Caco-2 (cell line): ENCODE data around the gene CADPS. TPM values are rescaled to one million over a fixed set of nuclear protein-coding genes. Genes with fewer than 3 reads are reported as not detected.

Experiments used
- BruUV-seq: library from RNA; stranded (reverse); fragments of 400-500 nt; replicated peaks from 2 replicates; lab custom pipeline; 2021; lab: Mats Ljungman, UMichigan
- CTCF ChIA-PET: fragments of 300-600 bp; sonication (Branson Sonifier 250); formaldehyde crosslinking; loops from one replicate; lab custom pipeline; 2022; ENCODE audit warnings: antibody characterized with exemption; lab: Charles Lee
- POLR2A ChIA-PET: fragments of 300-600 bp; sonication (Branson Sonifier 250); formaldehyde crosslinking; loops from one replicate; lab custom pipeline; 2022; ENCODE audit warnings: antibody characterized with exemption; lab: Charles Lee
- DNase-seq, 2 experiments: peaks; one replicate each; pipeline versions ENCODE4 v3.0.0 to v3.0.0-alpha.2; 2020 to 2022
- H3K27me3 ChIP-seq: replicated peaks from 2 replicates; pipeline ENCODE4 v1.6.0; 2011; ENCODE audit warnings: low read length; ENCODE audit not compliant: control insufficient read depth, insufficient read depth
- H3K36me3 ChIP-seq: 2 replicates; pipeline ENCODE4 v1.5.1; 2011; ENCODE audit warnings: low read length; ENCODE audit not compliant: control insufficient read depth, insufficient read depth
- H3K4me1 ChIP-seq: fragments of 250-450 bp; sonication (Bioruptor Pico); 2 replicates; pipeline ENCODE4 v1.5.1; 2020; ENCODE audit warnings: mild to moderate bottlenecking
- H3K4me3 ChIP-seq: 2 replicates; pipeline ENCODE4 v1.5.1; 2011; ENCODE audit warnings: low read depth, mild to moderate bottlenecking, control low read depth, low read length
- H3K9me3 ChIP-seq: fragments of 250-450 bp; sonication (Bioruptor Pico); 2 replicates; pipeline ENCODE4 v1.5.1; 2020; ENCODE audit warnings: mild to moderate bottlenecking, moderate library complexity
- H3K27ac Mint-ChIP-seq: one replicate; pipeline ENCODE4 v1.8.0; 2022; ENCODE audit warnings: mixed read lengths; ENCODE audit not compliant: unreplicated experiment
- H3K27me3 Mint-ChIP-seq: one replicate; pipeline ENCODE4 v1.8.0; 2022; ENCODE audit warnings: mixed read lengths; ENCODE audit not compliant: insufficient read depth, unreplicated experiment
- H3K36me3 Mint-ChIP-seq: one replicate; pipeline ENCODE4 v1.8.0; 2022; ENCODE audit warnings: mild to moderate bottlenecking, mixed read lengths; ENCODE audit not compliant: insufficient read depth, unreplicated experiment
- H3K4me1 Mint-ChIP-seq: one replicate; pipeline ENCODE4 v1.8.0; 2022; ENCODE audit warnings: low read depth, mixed read lengths; ENCODE audit not compliant: unreplicated experiment
- H3K4me3 Mint-ChIP-seq: one replicate; pipeline ENCODE4 v1.8.0; 2022; ENCODE audit warnings: mild to moderate bottlenecking, moderate library complexity, mixed read lengths; ENCODE audit not compliant: unreplicated experiment
- H3K9me3 Mint-ChIP-seq: one replicate; pipeline ENCODE4 v1.8.0; 2022; ENCODE audit warnings: mixed read lengths; ENCODE audit not compliant: unreplicated experiment
- intact Hi-C: fragments of 100-400 bp; cut with micrococcal nuclease; formaldehyde crosslinking; loops from one replicate; pipeline ENCODE4 v1.10.0; 2022; ENCODE audit not compliant: unreplicated experiment
- total RNA-seq: library from RNA; stranded (reverse); gene quantifications from 2 replicates; pipeline ENCODE4 v1.2.3, GENCODE V29; 2022
- TF ChIP-seq, protein P1 (sequence below), 2 experiments: fragments of 200-600 bp in 1 of 2; IDR thresholded peaks; 1 replicate in 1 of 2; 2 replicates in 1 of 2; pipeline versions ENCODE4 v1.5.1 to v1.8.0; 2011 to 2022; ENCODE audit warnings: antibody characterized with exemption in 1 of 2, control low read depth in 1 of 2, inconsistent platforms in 1 of 2, low read depth in 1 of 2, low read length in 1 of 2, mild to moderate bottlenecking in 1 of 2, moderate library complexity in 1 of 2; ENCODE audit not compliant: insufficient read depth in 1 of 2, severe bottlenecking in 1 of 2, unreplicated experiment in 1 of 2

The CADPS gene
- total RNA-seq, 1 experiment from 2014 or later = not detected

DNA sequence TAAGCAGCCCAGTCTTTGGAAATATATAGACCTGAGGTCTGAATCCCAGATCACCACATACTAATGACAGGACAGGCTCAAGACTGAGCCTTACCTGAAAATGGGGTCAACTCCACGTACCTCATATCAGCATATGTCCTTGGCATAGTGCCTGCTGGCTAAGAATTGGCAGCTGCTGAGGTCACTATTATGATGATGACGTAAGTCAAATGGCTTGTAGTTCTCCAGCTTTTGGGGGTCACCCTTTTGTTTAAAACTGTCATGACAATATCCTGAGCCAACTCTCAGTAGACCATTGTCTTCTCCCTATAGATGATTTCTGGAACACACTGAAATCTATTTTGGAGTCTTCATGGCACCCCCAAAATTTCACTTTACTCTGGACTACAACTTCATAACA, 16.8 kb upstream of the CADPS start:
- BruUV-seq = no TSS peak
- TF ChIP-seq, protein P1, sequence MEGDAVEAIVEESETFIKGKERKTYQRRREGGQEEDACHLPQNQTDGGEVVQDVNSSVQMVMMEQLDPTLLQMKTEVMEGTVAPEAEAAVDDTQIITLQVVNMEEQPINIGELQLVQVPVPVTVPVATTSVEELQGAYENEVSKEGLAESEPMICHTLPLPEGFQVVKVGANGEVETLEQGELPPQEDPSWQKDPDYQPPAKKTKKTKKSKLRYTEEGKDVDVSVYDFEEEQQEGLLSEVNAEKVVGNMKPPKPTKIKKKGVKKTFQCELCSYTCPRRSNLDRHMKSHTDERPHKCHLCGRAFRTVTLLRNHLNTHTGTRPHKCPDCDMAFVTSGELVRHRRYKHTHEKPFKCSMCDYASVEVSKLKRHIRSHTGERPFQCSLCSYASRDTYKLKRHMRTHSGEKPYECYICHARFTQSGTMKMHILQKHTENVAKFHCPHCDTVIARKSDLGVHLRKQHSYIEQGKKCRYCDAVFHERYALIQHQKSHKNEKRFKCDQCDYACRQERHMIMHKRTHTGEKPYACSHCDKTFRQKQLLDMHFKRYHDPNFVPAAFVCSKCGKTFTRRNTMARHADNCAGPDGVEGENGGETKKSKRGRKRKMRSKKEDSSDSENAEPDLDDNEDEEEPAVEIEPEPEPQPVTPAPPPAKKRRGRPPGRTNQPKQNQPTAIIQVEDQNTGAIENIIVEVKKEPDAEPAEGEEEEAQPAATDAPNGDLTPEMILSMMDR (IDR thresholded peaks at IDR 0.05; ENCODE audit: insufficient read depth in 1 of 2, low read depth in 1 of 2, low read length in 1 of 2, severe bottlenecking in 1 of 2, unreplicated experiment in 1 of 2) = no peak
- no peaks in the 10 kb centered on the region for H3K9me3 ChIP-seq
- Mint-ChIP-seq H3K27ac (no peak overlapping the region), H3K4me3 (no peak overlapping the region), H3K9me3 (no peaks in the 10 kb centered on the region), H3K4me1 (no peaks in the 10 kb centered on the region), H3K36me3 (no peaks in the 10 kb centered on the region), H3K27me3 (no peaks in the 10 kb centered on the region)
- H3K4me3 ChIP-seq = no peak overlapping the region
- intact Hi-C loops = no loop called here
- H3K4me1 ChIP-seq = no peaks in the 10 kb centered on the region
- no peak for DNase-seq
- CTCF ChIA-PET = no interaction called here
- POLR2A ChIA-PET = no interaction called here
- H3K36me3 ChIP-seq = no peaks in the 10 kb centered on the region
- no peaks in the 10 kb centered on the region for H3K27me3 ChIP-seq

DNA sequence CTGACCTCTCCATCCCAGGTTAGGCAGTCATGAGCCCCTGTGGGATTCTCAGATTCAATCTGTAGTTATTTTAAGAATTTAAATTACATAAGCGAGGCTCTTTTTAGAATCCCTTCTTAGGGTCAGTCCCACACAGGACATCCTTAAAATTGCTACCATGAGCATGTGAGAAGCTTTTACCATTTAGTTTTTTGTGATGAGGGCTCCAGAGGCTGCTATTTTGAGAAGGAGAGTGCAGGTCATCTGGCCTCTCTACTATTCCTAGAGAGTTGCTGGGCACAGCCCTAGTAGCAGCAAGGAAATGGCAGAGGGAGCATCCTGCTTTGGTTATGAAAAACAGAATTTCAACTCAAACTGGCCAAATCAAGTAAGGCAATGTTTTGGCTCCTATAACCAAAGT, 13.6 kb upstream of the CADPS start:
- intact Hi-C loops = no loop called here
- no peak for DNase-seq
- no peak overlapping the region for H3K27ac Mint-ChIP-seq
- CTCF ChIA-PET = interaction anchor here (0.6 kb wide), 1 partner anchor 555 kb away, joined by 3 read pairs; no protein-coding TSS in a partner anchor
- no peaks in the 10 kb centered on the region for H3K36me3 Mint-ChIP-seq
- H3K36me3 ChIP-seq = no peaks in the 10 kb centered on the region
- H3K4me1 Mint-ChIP-seq = no peaks in the 10 kb centered on the region
- no peak overlapping the region for H3K4me3 ChIP-seq
- no peaks in the 10 kb centered on the region for H3K4me1 ChIP-seq
- H3K9me3 Mint-ChIP-seq = no peaks in the 10 kb centered on the region
- TF ChIP-seq, protein P1 (IDR thresholded peaks at IDR 0.05; ENCODE audit: insufficient read depth in 1 of 2, low read depth in 1 of 2, low read length in 1 of 2, severe bottlenecking in 1 of 2, unreplicated experiment in 1 of 2) = no peak
- POLR2A ChIA-PET = no interaction called here
- H3K9me3 ChIP-seq = no peaks in the 10 kb centered on the region
- H3K27me3 Mint-ChIP-seq = peaks cover 2% of the 10 kb centered on the region
- H3K27me3 ChIP-seq = no peaks in the 10 kb centered on the region
- no TSS peak for BruUV-seq
- no peak overlapping the region for H3K4me3 Mint-ChIP-seq

DNA sequence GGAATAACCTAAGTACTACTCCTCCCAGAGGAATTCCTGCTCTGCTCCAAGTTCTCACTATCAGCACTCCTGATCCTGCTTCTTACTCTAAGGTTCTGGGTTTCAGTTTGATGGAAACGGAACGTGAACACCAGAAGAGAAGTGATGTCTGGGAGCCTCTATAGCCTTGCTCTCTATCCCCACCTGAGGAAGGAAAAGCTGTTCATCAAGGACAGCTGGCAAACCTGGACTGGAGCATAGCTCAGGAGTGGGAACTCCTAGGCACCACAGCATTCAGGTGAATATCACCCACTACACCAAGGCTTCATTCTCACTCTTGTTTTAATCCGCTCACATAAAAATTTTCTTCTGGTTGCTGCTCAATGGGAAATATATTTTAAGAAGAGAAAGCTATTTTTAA, 13.0 kb upstream of the CADPS start:
- no TSS peak for BruUV-seq
- no peak for DNase-seq

More for the DNA sequence above, 13.0 kb upstream of the CADPS start:
- CTCF ChIA-PET = interaction anchor here (0.6 kb wide), 1 partner anchor 554 kb away, joined by 3 read pairs; no protein-coding TSS in a partner anchor
- no peaks in the 10 kb centered on the region for H3K4me1 Mint-ChIP-seq
- POLR2A ChIA-PET = no interaction called here
- H3K9me3 Mint-ChIP-seq = no peaks in the 10 kb centered on the region
- H3K27ac Mint-ChIP-seq = no peak overlapping the region
- no peaks in the 10 kb centered on the region for H3K4me1 ChIP-seq
- H3K4me3 ChIP-seq = no peak overlapping the region
- H3K9me3 ChIP-seq = no peaks in the 10 kb centered on the region
- no peak overlapping the region for H3K4me3 Mint-ChIP-seq
- H3K27me3 ChIP-seq = no peaks in the 10 kb centered on the region
- H3K36me3 Mint-ChIP-seq = no peaks in the 10 kb centered on the region
- TF ChIP-seq, protein P1 (IDR thresholded peaks at IDR 0.05; ENCODE audit: insufficient read depth in 1 of 2, low read depth in 1 of 2, low read length in 1 of 2, severe bottlenecking in 1 of 2, unreplicated experiment in 1 of 2) = no peak
- H3K36me3 ChIP-seq = no peaks in the 10 kb centered on the region
- H3K27me3 Mint-ChIP-seq = peaks cover 2% of the 10 kb centered on the region
- intact Hi-C loops = no loop called here
